HK-2 (cell line): ENCODE data around the gene LRRN1.
"Not testable (repeated sequence)": the region's sequence is repeated elsewhere in the genome, so short reads cannot be mapped to it uniquely, and the experiment has no call there.

Experiments
- DNase-seq: peaks from one replicate; pipeline ENCODE4 v3.0.0-alpha.2; 2018; ENCODE audit not compliant: unreplicated experiment

The LRRN1 gene

GRCh38 chr3:3806856-3807255 lies 7.6 kb downstream of the LRRN1 start:
- DNase-seq: no peak

GRCh38 chr3:3813013-3813412 lies 13.8 kb downstream of the LRRN1 start:
- no peak for DNase-seq

DNA sequence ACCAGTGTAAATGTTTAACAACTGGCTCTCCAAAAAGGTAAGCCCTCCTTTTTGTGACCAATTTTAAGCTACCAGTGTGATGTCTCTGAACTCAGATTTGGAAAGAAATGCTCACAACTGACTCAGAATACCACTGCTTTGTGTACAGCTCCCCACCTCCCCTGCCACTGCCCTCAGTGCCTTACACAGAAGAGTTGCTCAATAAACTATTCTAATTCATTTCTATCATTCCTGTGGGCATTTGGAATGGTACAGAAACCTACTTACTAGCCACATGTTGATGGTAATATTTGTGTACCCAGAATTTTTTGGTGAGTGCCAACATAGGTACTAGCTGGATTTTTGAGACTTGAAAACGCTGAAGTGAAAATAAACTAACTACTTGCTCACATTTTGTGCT lies 16.0 kb downstream of the LRRN1 start:
- no peak for DNase-seq

GRCh38 chr3:3816034-3816433 lies 16.8 kb downstream of the LRRN1 start:
- no peak for DNase-seq

- no peak for DNase-seq
Measured at GRCh38 chr3:3817865-3818264, 18.6 kb downstream of the LRRN1 start.

- DNase-seq: no peak
Measured at GRCh38 chr3:3821777-3822176, 22.5 kb downstream of the LRRN1 start.

DNA sequence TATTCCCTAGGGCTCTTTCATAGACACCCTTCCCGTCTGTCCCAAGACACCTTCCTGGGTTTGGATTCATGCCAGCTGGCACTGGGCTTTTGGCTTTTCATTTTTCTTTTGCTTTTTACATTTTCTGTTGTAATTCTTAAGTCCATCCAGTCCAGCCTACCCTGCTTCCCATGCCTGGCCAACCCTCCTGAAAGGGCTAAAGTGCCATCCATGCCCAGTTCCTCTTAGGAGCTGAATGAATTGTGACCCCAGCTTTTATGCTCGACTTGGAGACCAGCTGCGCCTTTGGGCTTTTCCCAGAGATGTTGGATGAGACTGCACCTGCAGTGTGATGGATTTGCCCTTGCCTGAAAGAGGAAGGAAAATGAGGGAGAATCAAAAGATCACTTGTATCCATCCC lies 25.8 kb downstream of the LRRN1 start:
- no peak for DNase-seq

DNA sequence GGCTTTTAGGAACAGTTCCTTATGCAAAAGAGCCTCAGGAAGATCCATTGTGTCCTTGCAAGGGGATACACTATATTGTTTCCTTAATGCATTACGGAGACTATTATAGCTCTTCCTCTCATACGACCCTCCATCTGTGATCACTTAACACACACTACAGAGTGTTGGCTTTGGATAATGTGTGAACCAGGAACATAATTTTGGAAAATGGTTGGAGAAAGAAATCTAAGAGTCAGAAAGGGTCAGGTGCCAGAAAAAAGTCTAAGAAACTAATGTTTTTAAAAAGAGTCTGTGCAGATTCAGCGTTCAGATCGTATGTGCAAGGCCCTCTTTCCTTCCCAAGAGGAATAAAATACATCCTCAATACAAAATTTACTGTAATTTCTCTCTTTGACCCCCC lies 27.3 kb downstream of the LRRN1 start:
- DNase-seq: no peak

GRCh38 chr3:3827111-3827510 lies 27.9 kb downstream of the LRRN1 start:
- no peak for DNase-seq

- not testable (repeated sequence) for DNase-seq
Measured at GRCh38 chr3:3828417-3828816, 29.2 kb downstream of the LRRN1 start.

GRCh38 chr3:3836845-3837244 lies 37.6 kb downstream of the LRRN1 start:
- DNase-seq: no peak

DNA sequence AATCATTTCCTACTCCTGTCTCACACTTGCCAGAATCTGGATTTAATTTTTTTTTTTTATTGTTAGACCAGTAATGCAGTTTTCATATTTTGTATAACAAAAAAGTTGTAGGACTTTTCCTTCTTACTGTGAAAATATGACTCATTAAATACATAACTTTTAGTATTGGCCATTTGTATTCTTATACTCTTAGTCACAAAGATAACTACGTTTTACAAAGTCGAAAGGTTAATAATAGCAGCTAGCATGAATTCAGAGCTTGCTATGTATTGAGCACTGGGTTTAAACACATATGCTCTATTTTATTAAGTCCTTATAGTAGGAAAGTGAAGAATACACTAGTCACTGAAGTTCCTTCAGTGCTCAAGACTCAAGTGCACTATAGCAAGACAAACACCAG lies 43.1 kb downstream of the LRRN1 start:
- no peak for DNase-seq

DNA sequence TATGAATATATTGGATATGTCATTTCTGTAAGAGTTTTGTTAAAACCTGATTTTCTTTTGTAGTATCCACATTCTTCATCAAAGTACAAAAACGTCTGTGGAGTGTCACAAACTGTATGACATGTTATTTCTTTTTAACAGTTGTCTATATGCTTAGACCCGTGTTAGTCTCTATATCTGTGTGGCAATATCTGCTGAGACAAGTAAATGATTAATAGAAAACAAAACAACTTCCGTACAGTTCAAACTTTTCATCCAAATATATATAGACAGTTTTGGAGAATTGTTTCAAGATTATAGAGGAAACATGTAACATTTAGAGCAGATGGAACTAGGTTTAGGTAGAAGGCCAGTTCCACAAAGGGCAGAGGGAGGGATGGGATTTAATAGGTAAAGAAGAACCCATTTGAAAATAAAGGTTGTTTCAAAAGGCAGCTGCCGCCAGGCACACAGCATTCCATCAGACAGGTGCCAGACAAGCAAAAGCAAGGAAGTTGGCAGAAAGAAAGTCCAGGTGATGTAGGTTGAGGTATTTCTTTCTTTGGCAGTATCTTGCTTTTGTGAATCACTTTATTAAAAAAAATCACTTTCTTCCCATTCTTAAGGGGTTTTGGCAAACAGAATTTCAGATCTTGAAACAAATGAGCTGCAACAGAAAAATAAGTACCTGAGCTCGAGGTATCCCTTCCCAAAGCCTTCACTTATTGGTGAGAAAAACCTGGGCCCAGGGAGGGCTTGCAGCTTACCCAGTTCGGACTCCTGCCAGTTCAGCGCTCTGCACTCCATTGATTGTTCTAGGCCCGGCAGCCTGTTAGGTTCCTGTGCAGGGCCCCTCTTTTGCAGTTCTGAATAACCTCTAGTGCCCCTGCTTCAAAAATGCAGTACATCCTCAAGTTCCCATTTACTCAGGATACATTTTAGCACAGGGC lies 49.0 kb downstream of the LRRN1 start:
- DNase-seq: no peak

DNA sequence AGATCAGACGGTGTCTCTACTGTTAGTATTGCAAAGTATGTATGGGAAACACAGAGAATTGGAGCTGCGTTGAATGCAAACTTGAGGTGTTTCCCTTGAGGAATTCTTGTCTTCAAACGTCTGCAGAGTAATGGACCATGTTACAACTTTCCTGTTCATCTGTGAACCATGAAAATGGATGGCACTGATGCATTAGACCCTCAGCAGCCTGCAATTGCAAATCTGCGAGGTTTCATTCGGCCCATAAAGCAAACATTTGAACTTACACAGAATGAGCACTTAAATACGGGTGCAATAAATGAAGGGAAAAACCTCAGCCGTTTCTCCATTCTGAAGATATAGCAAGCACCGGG lies 49.7 kb downstream of the LRRN1 start:
- no peak for DNase-seq

DNA sequence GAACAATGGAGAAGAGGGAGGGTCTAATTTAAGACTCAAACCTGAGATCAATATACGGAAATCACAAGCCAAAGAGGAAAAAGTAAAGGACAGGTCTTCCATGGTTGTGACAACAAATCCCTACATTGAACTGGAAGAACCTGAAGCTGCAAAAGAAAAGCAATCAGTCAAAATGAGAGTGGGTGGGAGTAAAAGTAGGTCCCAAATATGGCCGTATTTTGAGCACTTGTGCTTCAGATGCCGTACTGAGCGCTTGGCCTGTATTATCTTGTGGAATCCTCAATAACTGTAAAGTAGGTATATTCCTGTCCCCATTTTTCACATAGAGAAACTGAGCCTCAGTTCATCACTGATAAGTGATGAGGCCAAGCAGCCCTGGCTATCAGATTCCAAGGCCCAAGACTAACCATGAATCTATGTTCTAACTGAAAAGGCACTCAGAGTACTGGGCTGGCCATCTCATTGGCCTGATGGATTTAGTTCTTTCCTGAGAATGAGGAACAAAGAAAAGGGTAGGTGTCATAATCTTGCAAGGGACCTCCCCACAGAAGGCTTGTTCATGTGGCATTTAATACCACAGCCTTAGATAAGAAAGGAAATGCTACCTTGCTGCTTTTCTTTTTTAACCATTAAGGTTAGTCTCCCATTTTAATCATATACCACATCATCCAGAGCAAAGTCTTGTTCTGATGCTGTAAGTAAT lies 52.5 kb downstream of the LRRN1 start:
- no peak for DNase-seq

GRCh38 chr3:3853544-3853943 lies 54.3 kb downstream of the LRRN1 start:
- no peak for DNase-seq

DNA sequence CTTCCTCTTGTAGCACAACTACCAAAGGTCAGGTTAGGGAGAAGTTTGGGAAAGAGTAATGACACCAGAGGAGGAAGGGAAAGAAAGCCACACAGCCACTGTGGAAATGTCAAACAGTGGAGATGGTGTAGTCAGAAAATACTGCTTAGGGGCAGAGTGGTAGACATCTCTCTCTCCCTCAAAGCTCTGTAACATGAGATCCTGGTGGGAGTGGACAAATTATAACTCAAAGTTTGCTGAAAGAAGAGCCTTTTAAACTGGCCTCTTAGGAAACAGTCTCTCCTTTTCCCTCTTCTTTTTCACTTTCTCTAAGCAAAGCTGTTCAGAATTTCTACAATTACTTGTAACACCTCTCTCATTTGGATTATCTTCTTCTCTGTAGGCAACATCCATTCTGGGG lies 55.8 kb downstream of the LRRN1 start:
- no peak for DNase-seq

GRCh38 chr3:3860235-3860634 lies 61.0 kb downstream of the LRRN1 start:
- DNase-seq: no peak

DNA sequence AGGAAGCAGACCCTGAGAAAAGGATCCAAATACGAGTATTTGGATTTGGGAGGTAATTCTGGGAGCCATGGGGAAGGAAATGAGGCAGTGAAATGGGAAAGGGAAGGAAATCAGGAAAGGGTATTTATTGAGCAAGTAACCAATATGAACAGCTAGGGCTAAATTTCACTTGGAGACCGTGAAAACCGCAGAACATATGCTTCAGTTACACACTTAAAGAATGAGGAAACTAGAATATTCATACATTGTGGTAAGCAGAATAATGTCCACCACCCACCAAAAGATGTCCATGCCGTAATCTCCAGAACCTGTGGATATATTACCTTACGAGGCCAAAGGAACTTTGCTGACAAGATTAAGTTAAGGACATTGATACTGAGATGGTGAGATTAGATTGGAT lies 63.3 kb downstream of the LRRN1 start:
- DNase-seq: no peak

DNA sequence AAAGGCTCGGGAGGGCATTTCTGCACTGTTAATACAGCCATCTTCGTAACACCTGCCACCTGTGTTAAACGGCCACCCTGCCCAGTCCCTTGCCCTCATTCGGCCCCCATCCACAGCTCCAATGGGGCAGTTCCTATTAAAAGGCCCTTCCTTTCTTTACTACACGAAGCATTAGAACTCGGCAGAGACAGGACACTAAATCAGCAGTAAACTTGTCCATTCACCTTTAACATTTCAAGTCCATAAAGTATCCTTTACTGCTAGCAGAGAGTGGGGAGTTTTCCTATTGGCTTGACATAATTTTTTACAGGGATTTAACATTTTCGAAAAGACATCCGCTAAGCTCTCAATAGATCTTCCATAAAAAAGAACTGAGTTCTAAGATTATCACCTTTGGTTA lies 76.3 kb downstream of the LRRN1 start:
- no peak for DNase-seq

GRCh38 chr3:3881050-3881449 lies 81.8 kb downstream of the LRRN1 start:
- no peak for DNase-seq

- DNase-seq: not testable (repeated sequence)
Measured at GRCh38 chr3:3887311-3887710, 88.1 kb downstream of the LRRN1 start.

DNA sequence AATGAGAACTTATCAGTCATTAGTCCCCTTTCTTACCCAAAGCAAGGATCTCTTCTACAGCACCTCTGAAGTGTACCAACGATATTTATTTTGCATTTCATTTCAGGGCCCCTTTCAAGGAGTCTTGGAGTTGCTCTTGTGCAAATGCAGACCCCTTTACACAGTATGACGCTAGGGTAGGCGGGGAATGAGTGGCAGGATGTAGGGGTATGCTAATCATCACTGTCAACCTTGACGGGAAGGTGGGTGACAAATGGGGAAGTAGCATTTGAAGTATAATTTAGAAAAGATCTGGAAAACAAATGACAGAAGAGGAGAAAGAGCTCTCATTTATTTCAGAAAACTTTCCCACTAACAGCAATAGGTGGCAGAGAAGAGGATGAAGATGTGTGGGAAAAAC lies 94.4 kb downstream of the LRRN1 start:
- no peak for DNase-seq
